NCI-H2196 (cell line): ENCODE results near the gene ZNF750.

Experiments
- DNase-seq: peaks from one replicate; lab custom pipeline; 2025; ENCODE audit not compliant: unreplicated experiment; lab: John Stamatoyannopoulos, UW

The ZNF750 gene

DNA sequence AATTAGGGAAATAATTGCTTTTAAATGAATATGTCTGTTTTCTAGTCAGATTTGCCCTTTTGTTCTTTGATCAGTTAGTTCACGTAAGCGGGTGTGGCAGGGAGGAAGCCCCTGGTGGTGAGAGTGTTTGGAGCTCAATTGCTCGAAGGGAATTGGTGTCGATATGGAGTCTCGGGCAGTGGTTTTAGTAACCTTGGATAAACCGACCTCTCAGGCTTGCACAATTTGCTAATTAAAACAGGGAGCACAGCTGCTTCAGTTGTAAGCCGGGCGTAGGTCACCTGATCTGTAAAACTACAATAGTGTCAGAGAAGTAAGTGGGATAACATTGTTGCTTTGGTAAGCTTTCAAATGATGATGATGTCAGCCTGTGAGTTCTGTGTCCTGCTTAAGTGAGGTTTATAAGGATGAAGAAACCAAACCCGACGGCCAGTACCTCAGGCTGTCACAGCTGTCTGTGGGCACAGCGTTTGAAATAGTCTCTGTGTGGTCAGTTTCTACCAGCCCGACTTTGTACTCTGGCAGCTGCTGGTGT, 2.9 kb downstream of the ZNF750 start:
- no peak for DNase-seq

DNA sequence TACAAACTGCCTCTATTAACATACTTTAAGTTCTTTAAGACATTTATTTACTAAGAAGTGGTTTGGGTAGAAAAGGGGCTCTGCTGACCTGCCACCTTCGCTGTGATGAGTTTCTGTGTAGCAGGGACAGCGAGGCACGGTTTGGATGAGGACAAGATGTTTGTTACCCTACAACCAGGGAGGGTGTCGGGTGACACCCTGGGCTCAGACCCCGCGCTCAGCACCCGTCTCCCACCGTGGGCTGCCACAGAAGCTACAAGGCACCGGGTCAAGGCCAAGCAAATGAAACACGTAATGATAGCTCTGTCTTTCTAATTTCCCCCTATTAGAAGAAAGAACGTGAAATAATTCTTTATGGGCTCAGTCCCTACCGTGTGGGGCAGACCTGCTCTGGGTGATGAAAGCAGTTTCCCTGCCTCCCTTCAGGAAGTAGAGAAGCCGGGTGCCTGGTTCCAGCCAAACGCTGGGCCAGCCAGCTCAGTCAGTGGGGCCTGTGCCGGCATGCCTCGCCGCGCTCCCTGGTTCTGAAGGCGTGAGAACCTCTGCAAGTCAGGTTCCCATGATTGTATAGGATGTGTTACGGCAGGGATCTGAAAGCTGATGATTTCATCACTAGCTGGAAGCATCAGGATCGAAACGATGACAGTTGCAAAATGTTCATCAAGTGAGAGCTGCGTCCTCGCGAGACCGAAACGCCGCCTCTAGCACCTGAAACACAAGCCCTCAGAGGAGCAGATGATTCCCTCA, 3.9 kb downstream of the ZNF750 start:
- DNase-seq = no peak

DNA sequence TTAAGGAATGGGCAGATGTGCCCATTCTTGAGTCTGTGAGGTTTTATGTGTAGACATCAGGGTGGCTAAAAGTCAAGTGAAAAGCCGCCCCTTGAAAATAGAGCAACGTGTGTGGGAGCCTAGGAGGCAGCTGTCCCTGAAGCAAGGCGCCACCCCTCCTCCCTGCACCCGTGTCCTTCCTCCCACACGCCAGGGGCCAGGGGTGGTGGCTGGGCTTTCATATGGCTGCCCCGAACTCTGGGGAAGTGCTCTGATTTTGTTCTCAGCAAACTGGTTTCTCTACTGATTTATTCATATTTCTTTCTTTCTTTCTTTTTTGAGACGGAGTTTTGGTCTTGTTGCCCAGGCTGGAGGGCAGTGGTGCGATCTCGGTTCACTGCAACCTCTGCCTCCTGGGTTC, 4.7 kb downstream of the ZNF750 start:
- no peak for DNase-seq

DNA sequence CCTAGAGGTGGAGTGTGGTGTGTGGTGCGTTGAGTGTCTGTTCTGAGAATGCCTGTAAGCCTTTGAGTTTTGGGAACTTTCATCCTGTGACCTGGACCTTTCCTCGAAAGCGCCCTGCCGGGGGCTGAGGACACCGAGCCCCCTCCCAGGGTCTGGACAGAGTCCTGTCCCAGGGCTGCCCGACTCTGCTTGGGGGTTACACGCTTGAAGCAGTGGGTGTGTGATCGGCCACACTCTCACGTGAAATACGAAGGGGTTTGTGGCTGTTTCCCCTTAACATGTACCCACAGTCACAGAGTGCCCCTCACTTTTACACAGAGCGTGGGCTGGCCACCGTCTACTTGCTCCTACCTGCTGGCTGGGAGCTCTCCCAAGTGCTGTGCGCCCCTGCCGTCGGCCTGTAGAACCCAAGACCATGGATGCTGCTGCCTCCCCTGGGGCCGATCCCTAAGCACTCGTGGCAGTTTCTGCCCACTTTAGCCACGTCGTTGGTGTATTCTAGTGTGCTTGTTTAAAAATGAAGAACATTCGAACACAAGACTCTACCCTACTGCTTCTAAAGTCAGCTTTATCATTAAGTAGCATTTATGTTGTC, 6.8 kb downstream of the ZNF750 start:
- DNase-seq = no peak

DNA sequence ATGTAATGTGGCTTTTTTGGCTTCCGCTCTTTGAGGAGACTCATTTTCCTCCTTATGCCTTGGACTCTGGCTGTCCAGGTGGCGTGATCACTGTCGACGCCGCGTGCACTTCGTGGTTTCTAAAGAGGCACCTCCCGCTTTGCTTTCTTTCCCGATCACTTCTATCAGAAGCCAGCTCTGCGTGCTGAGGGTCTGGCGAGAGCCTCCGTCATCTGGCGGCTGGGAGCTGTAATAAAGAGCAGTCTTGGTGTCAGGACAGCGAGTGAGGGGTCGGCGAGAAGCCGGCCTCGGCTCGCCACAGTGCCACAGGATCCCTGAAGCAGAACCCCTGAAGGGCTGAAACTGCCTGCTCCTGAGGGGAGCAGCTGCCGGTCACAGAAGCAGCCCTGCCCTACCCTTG, 7.4 kb downstream of the ZNF750 start:
- no peak for DNase-seq

DNA sequence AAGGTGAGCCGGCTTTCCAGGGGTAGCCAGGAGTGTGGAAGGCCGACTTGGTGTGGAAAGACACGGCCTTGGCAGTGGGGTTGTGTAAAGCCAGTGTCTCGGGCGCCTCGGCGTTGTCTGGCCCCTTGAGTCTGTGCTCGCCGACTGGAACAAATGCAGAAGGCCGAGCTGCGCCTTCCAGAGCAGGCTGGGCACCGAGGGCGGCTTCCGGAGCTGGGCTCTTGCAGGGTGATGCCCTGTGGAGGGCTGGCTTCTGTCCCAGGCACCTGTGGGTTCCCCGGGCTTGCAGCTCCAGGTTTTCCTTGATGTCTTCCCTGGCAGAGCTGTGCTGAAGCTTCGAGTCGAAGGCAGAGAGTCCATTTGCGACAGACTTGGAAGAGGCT, 8.0 kb downstream of the ZNF750 start:
- no peak for DNase-seq

DNA sequence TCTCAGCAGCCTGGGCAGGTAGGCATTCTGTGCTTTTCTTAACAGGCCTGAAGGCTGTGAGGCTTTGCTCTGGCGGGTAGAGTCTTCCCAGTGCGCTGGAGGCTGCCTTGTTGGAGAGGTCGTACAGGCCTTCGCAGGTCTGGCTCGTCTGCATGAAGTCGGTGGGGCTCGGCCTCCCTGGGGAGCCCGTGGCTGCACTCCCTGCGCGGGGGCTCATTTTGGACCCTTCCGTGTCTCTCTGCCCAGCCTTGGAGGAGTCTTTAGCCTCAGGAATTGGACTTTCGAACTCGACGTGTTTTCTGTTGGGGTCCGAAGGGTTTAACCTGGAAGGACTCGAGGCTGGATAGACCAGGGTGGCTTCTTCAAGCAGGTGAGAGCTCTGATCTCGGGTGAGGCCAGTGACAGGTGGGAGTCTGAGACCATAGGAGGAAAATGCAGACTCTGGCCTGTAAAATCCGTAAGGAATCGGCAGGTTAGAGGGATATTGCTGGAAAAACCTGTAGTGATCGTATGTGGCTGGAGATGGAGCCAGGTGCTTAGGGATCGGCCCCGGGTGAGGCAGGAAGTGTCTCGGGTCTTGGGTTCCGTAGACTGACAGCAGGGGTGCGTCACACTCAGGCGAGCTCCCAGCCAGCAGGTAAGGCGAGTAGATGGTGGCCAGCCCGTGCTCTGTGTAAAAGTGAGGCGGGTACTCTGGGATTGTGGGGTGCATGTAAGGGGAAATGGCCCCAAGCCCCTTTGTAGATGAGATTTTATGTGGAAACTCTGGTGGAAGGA, 8.6 kb downstream of the ZNF750 start:
- DNase-seq = no peak

DNA sequence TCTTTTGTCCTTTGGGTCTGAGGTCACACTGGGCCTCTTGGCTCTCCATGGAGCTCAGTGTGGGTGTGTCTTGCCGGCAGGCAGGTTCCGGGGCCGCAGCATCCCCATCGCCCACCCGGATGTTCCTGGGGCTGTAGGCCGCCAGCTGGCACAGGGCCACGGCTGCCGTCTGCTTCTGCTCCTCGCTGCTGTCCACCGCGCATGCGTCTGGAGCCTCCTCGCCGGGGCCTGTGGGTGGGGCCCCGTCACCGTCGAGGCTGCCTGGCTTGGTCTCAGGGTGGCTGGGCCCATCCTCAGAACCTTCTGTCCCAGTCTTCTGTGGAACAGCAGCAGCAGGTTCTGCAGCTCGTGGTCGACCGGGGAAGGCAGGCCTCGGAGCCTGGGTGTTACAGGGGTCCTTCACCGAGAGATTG, 9.6 kb downstream of the ZNF750 start:
- DNase-seq = no peak

DNA sequence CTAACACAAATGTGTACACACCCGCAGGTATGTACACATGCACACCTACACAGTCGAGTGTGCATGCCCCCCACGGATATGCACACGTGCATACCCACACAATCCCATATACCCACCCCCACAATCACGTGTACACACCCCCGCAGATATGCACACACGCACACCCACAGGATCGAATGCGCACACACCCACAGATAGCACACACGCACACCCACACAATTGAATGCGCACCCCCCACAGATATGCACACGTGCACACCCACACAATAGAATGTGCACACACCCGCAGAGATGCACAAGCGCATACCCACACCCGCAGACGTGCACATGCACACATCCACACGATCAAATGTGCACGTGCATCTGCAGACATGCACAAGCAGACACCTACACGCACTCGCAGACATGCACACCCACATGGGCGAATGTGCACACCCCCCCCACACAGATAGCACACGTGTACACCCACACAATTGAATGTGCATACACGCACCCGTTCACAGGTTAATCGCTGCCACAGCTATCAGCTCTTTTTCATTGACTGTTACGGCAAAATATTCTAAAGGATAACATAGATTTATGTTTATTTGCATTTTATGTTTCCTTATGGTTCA, 10.8 kb downstream of the ZNF750 start:
- no peak for DNase-seq

DNA sequence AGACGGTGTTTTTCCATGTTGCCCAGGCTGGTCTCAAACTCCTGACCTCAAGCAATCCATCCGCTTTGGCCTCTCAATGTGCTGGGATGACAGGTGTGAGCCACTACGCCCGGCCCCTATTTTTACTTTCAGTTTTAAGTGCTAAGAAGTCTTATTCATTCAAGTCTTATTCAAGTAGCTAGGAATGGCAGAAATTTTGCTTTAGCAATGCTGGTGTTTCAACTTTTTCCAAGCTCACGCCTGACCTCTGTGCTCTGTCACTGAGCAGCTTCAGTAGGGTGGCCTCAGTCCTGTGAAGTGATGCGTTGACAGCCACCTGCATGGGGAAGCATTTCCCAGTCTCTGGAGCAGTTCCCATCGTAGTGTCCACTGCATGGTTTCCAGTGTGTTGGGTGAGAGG, 12.9 kb downstream of the ZNF750 start:
- DNase-seq = no peak

DNA sequence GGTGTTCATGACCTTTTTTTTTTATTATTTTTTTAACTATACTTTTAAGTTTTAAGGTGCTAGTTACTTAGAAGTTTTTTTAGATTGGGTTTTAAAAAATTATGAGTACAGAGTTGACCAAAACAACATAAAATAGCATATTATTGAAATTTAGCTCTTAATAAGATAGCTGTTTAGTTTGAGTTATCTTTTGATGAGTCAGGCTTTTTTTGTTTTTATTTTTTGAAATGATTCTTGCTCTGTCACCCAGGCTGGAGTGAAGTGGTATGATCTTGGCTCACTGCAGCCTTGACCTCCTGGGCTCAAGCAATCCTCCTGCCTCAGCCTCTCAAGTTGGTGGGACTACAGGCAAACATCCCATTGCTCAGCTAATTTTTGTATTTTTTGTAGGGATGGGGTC, 13.6 kb downstream of the ZNF750 start:
- DNase-seq = no peak

DNA sequence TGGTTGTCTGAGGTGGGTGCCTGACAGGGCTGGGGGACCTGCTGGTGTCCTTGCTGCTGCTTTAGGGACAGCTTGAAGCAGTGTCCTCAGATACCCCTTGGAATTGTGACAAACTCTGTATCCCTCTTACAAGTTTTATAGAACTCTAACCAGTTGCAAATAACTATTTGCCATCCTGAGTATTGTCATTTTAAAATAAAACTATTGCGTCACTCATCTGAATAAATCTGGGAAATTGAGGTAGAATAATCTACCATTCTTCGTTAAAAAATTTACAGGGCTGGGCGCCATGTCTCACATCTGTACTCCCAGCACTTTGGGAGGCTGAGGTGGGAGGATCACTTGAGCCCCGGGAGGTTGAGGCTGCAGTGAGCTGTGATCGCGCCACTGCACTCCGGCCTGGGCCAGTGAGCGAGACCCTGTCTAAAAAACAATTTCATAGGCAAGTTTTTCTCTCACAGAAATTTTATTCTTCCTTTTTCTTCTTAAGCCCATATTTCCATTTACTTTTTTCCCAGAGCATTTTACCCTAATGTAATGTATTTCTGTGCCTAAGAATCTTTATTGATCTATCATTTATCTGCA, 14.2 kb downstream of the ZNF750 start:
- no peak for DNase-seq

DNA sequence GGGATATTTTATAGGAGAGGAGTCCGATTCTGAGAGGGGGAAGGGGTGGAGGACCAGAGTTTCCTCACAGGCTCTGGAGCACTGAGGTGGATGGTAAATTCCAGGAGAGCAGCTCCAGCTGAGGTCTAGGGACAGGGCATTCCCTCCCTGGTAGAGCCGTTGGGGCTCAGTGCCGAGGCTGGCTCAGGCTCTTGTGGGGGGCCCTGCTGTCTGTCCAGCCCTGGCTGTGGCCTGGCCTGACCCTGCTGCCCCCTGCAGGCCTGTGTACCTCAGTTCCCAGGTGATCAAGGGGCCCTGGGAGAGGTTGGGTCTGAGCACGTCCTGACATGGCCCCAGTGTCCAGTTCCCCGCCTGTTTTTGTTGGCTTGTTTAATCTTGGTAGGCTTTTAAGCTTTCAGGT, 16.8 kb downstream of the ZNF750 start:
- no peak for DNase-seq

DNA sequence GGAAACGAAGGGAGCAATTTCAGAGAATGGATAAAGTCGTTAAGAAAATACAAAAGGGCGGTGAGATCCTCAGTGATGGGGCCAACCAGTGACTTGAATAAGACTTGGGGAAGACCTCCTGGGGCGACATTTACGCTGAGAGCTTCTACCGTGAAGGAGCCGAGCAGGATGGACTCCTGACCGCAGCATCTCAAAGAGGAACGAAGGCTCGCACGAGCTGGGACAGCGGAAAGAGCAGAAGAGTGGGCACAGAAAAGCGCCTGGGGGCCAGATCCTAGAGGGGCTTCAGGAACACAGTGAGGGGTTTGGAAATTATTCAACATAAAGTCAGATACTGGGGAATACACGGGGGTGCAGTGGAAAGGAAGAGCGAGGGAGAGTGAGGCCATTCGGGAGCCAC, 17.5 kb downstream of the ZNF750 start:
- DNase-seq = no peak

DNA sequence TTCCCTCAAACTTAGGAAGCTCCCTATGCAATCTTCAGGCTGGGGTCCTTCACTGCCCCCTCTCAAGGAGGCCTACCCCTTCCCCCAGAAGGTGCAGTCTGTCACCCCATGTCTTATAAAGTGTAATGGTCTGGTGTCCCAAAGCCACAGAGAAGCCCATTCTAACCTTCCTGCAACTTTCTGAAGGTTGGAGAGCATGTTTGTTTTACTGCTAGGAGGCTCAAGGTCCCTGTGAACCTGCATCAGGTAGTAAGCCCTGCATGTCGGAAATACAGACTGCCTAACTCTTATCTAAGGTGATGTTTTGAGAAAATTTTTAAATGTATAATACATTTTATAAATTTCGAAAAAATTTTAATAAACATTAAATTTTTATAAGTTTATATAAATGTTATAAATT, 18.3 kb downstream of the ZNF750 start:
- no peak for DNase-seq

DNA sequence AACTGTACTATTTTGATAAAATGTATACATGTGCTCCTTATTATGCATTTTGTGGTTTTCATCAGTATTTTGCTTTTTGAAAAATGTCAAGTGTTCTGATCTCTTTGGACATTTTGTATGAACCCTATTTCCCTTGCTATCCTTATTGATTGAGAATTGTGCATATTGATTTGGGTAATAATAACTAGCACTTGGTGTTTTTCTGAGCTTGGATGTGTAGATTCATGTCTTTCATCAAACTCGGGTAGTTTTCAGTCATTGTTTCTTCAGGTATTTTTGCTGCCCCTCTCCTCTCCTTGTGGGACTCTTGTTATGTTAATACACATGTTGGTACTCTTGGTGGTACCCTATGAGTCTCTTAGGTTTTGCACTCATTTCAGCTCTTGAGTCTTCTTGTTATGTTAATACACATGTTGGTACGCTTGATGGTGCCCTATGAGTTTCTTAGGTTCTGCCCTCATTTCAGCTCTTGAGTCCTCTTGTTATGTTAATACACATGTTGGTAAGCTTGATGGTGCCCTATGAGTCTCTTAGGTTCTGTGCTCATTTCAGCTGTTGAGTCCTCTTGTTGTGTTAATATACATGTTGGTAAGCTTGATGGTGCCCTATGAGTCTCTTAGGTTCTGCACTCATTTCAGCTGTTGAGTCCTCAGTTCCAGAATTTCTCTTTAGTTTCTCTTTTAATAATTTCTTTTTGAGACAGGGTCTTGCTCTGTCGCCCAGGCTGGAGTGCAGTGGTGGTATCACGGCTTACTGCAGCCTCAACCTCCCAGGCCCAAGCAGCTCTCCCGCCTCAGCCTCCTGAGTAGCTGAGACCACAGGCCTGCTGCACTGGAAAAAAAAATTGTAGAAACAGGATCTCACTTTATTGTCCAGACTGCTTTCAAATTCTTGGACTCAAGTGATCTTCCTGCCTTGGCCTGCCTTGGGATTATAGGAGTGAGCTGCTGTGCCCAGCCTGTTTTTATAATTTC, 19.3 kb downstream of the ZNF750 start:
- no peak for DNase-seq

DNA sequence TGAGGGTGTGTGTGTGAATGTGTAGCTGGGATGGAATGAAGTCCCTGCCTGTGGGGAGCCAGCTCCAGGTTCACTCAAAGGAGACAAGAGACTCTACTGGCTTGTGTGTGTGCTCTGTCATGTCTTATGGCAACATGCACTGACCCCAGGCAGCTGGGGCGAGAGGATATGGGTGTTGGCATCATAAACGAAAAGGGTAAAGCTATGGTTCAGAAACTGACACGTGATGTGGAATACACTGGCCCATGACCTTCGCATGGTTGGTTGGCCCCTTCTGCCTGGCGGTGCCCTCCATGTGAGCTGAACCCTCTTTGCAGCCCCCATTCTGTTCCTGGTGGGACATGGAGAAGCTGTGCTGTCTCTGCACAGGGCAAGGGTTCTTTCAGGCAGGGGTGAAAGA, 21.9 kb downstream of the ZNF750 start:
- DNase-seq = no peak

DNA sequence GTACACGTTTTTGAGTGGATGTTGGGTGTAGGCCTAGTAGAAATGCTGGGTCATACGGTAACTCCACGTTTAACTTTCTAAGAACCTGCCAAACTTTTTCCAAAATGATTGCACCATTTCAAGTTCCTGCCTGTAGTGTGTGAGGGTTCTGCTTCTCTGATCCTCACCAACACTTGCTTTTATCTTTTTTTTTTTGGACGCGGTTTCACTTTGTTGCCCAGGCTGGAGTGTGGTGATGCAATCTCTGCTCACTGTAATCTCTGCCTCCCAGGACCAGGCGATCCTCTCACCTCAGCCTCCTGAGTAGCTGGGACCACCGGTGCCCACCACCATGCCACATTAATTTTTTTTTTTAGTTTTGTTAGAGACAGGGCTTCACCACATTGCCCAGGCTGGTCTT, 23.5 kb downstream of the ZNF750 start:
- no peak for DNase-seq

DNA sequence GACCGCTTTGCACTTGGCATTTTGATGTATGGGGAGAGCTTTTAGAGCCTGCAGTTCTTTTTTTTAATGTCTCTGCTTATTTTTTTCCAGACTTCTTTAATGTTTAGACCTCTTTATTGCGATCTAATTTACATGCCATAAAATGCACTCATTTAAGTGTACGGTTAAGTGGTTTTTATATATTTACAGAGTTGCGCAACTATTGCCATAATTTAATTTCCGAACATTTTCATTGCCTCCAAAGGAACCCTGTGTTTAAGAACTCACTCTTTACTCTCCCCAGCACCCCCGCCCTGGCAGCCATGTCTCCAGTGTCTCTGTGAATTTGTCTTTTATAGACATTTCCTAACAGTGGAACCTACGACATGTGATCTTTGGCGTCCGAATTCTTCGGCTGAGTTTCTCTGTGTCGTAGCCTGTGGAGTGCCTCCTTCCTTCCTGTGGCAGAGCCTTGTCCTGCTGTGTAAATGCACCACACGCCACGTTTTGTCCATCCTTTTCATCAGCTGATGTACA, 24.0 kb downstream of the ZNF750 start:
- DNase-seq = no peak

DNA sequence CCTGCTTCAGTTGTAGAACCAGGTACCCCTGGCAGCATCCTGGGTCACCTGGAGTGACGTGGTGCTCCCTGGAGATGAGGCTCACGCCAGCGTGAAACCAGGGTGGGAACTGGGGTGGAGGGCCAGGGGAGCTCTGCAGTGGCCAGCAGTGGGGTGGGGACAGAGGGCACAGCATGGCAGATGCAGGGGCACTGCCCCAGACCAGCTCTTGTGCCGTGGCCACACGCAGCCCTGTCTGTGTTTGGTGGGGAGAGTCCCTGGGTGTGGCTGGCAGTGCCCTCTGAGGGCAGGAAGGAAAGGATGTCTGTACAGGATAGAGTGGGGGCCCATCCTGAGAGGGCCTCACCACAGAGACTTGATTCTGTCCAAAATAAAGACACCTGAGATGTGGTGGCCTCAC, 24.5 kb downstream of the ZNF750 start:
- no peak for DNase-seq
